HG02938 (cell line): ENCODE data around the gene CDKN1C.

Source experiments
- ATAC-seq: cut with Tn5 transposase; IDR thresholded peaks from one replicate; pipeline ENCODE4 v1.9.1; 2021; ENCODE audit warnings: mild to moderate bottlenecking, moderate library complexity; ENCODE audit not compliant: unreplicated experiment

The CDKN1C gene

DNA sequence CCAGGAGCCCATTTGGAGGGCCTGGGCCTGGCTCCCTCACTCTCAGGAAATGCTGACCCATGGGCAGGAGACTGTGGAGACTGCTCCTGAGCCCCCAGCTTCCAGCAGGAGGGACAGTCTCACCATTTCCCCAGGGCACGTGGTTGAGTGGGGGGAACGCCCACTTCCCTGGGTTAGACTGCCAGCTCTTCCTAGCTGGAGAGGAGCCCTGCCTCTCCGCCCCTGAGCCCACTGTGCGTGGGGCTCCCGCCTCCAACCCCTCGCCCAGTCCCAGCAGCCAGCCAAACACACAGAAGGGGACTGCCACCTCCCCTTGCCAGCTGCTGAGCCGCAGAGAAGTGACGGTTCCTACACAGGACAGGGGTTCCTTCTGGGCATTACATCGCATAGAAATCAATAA lies 37.1 kb downstream of the CDKN1C start:
- no peak for ATAC-seq

GRCh38 chr11:2847561-2847960 lies 38.0 kb downstream of the CDKN1C start:
- no peak for ATAC-seq

DNA sequence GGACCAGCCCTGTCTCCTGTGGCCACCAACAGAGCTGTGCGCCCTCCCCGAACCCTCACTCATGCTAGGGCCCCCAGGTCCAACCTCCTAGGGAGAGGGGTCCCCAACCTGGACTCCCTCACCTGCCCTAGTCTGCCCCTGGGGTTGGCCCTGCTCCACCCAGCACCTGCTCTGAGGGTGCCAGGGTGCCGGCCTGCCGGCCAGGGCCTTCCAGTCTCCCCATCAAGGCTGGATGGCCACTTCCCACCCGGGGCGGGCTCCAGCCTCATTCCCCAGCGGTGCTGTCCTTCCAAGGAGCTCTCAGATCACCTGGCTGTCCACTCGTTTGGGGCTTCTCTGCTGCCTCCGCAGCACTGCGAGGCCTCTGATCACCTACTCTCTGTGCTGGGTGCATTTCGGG lies 39.1 kb downstream of the CDKN1C start:
- ATAC-seq, result no peak

DNA sequence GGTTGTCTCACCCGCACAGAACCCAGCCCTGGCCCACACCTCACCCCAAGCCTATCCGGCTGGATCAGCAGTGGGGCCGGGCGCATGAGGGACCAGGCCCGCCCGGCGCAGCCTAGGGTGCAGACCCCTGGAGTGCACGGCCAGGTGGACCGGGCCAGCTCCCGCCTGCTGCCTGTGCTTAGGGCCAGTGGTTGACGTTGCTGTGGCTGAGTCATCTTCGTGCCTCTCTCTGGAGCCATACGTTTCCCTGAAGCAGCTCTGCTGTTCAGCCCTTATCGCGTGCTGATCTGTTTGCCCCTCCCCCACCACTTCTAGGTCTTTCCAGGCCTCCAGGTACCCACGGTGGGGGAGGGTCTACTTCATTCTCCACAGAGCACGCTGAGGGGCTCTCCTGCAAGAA lies 39.5 kb downstream of the CDKN1C start:
- no peak for ATAC-seq

- ATAC-seq, result no peak
Observed at GRCh38 chr11:2844996-2845395, 40.6 kb downstream of the CDKN1C start.

- ATAC-seq, result no peak
Observed at GRCh38 chr11:2844116-2844842, 41.3 kb downstream of the CDKN1C start.

DNA sequence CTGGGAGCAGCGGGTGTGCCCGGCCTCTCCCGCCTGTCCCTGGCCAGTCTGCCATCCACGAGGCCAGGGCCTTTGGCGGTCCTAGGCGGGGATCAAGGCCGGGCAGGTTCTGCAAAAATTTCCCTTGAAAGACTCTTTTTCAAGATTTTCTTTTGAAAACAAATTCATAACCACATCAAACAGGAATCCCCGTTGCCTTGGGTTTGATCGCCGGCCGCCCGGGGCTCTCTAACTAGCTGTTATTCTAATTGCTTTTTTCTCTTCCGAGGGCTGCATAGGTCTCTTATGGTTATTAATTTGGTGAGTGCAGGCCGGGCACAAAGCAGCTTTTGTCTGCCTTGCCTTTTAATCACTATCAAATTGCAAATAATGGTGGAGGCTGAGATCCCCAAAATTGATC lies 42.0 kb downstream of the CDKN1C start:
- no peak for ATAC-seq

GRCh38 chr11:2842876-2843275 lies 42.7 kb downstream of the CDKN1C start:
- ATAC-seq, result no peak

GRCh38 chr11:2841411-2842190 lies 44.0 kb downstream of the CDKN1C start:
- ATAC-seq, result no peak

DNA sequence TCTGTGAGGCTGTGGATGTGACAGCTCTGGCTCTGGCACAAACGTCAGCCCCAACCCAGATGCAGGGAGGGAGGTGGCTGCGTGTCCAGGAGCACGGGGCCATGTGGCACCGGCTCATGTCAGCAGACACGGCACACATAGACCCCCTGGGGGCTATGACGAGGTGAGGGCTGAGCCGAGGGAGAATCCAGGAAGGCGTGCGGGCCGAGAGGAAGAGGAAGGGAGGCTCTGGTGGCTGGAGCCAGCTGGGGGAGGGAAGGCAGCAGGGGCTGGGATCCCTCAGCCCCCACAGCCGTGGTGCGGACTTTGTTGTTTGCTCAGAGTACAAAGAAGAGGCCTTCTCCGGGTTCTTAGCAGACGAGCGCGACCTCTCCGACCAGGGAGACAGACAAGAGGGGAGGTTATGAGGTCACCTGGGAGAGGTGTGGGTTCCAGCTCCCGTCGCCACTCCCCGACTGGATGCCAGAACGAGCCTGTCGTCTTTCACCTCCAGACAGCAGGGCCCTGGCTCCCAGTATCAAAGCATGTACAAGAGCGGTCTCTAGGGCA lies 46.1 kb downstream of the CDKN1C start:
- ATAC-seq, result no peak

GRCh38 chr11:2838676-2839294 lies 46.8 kb downstream of the CDKN1C start:
- no peak for ATAC-seq

DNA sequence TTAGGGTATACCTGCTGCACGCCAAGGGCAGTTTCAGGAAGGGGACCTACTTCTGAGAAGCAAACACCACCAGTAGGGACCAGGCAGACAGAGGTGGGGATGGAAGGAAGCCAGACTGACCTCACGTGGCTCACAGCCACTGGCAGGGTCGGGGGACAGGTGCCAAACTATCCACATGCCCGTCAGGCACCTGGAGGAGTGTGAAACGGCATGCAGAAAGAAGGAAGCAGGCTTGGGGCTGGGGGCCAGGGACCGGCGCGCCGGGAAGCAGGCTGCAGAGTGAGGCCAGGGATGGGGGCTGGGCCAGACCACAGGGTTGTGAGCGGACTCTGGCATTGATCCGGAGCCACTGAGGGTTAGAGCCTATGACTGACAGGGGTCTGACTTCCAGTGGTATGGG lies 47.5 kb downstream of the CDKN1C start:
- ATAC-seq, result no peak

GRCh38 chr11:2837651-2838050 lies 47.9 kb downstream of the CDKN1C start:
- ATAC-seq, result no peak

- no peak for ATAC-seq
Observed at GRCh38 chr11:2837096-2837601, 48.4 kb downstream of the CDKN1C start.

- ATAC-seq, result no peak
Observed at GRCh38 chr11:2836315-2837095, 49.1 kb downstream of the CDKN1C start.

- no peak for ATAC-seq
Observed at GRCh38 chr11:2835751-2836150, 49.8 kb downstream of the CDKN1C start.

DNA sequence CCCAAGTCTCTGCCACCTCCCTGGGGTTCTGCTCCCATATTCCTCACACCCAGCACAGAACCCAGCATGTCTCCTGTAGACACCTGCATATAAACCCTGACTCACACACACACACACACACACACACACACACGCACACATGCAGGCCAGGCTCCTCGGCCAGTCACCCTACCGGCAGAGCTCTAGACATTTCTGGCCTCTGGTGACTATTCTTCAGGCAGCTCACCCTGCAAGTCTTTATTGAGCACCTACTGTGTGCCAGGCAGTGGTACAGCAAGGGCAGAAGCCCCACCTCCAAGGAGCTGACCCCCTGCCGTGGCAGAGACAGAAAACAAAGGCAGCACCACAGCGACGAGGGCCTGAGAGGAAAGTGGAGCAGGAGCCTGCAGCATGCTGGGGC lies 50.3 kb downstream of the CDKN1C start:
- ATAC-seq, result no peak

GRCh38 chr11:2834503-2835273 lies 50.9 kb downstream of the CDKN1C start:
- no peak for ATAC-seq

DNA sequence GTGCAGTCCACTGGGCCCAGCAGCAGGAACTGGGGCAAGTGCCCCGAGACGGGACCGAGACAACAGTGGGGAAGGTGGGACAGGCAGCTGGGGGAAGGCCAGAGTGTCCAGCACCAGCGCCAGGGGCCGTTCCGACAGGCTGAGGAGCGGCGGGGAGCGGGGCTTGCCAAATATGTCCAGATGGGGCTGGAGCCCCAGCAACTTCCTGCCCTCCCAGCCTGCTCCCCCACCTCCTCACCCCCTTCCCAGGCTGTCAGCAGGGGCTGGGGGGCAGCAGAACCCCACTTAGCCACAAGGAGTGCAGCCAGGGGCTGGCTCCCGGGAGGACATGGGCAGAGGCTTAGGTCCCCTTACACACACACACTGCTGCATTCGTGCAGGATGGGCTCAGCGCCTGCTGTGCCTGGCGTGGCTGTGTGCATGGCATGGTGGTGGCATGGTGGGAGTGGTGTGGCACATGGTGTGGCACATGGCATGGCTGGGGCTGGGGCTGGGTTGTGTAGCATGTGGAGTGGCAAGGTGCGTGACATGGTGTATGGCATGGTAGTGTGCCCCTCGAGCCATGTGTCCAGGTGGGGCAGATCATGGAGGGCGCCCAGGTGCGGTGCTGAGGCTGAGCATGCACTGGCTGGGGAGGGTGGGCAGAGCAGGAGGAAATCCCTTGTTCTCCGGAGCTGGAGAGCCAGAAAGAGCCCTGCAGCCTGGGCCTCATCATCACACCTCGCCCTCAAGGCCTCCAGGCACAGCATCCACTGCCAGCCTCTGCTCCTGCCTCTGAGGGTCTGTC lies 51.7 kb downstream of the CDKN1C start:
- ATAC-seq, result no peak
